HG03457 (cell line): ENCODE measurements around the gene GMPPB.
A peak's percentile ranks its signal among the peaks of the same experiment; 100 is the strongest.
"Not testable (repeated sequence)": the region's sequence is repeated elsewhere in the genome, so short reads cannot be mapped to it uniquely, and the experiment has no call there.

ENCODE experiments used
- ATAC-seq: cut with Tn5 transposase; IDR thresholded peaks from one replicate; pipeline ENCODE4 v1.9.1; 2021; ENCODE audit warnings: moderate number of reproducible peaks; ENCODE audit not compliant: unreplicated experiment

The GMPPB gene

DNA sequence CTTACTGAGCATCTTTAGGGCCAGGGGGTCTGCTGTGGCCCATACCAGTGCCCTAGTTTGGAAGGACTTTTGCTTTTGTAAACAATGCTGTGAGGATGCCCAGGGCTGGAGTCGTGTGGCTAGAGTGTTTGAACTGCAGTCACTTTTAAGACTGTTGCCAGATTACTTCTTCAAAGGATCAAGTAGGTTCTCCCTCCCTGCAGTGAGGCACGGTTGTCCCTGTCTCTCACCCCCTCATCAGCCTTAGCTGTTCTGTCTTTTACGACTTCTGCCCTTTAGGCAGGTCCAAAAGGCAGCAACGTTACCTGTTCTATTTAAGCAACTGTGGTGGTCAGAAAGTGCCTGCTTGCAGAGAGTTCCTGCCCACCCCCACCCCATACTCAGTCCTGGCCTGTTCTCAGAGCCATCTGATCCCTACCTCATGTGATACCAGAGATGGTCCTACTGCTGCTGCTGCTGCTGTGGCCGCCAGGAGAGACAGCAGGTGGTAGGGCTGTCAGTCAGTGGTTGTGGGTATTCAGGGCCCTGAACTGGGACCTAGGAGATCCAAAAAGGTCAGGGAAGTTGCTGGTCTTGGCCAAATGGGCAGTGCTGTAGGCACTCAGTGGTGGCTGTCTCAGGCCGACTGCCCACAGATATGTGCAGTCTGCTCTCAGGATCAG is 29.2 kb downstream of the GMPPB start:
- ATAC-seq, result not testable (repeated sequence)

DNA sequence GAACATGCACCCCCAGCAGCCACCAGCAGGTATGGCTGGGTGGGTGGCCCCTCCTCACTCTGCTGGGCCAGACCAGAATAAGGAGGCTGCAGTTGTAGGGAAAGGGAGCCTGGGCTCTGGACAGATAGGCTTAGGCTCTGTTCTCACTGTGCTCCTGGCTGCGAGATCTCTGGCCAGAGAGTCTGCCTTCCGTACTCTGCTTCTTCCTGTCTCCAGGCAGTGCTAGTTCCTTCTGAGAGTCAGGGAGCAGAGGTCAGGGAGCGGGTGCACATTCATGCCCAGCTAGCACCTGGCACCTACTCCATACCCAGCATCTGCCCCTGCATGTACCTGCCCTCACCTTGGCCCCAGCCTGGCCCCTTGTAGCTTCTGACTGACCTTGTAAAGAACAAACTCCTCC is 32.3 kb downstream of the GMPPB start:
- not testable (repeated sequence) for ATAC-seq

DNA sequence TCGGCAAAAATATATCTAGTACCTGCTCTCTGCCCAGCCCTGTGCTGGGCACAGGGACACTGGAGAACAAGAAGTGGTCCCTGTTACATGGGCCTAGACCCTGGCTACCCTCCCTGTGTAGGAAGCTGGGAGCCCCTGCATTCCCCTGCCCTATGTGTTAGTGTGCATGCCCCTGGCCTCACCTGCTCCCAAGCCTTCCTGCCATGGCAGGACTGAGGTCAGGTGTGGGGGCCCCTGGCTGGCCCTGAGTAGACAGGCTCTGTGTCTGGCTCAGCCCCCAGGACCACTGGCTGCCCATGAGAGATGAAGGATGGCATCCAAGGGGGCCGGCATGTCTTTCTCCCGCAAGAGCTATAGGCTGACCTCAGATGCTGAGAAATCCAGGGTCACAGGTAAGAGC is 32.9 kb downstream of the GMPPB start:
- ATAC-seq, result not testable (repeated sequence)

DNA sequence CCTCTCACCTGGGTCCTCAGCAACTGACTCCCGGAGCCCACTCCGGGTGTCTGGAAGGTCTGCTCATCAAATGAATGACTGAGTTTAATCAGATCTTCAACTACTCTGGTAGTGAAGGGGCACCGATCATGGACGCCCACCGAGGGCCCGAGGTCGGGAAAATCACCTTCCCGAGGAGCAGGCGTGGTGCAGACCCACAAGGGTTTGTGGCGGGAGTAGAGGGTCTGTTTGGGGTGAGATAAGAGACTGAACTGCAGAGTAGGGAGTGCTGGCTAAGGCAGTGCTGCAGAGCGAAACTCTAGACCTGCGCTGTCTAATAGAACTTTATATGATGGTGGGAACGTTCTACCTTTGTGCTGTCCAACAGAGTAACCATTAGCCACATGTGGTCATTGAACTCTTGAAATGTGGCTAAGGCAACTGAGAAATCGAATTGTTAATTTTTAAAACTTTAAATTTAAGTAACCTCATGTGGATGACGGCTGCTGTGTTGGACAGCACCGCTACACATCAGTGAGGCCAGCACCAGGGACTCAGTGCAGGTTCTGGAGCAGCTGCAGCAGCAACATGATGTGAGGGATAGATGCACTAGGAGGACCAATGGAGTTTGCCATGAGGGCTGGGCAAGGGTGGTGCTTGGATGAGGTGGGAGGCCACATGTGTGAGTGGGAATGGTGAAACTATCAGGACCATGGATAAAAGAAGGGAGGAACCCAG is 33.7 kb downstream of the GMPPB start:
- not testable (repeated sequence) for ATAC-seq

DNA sequence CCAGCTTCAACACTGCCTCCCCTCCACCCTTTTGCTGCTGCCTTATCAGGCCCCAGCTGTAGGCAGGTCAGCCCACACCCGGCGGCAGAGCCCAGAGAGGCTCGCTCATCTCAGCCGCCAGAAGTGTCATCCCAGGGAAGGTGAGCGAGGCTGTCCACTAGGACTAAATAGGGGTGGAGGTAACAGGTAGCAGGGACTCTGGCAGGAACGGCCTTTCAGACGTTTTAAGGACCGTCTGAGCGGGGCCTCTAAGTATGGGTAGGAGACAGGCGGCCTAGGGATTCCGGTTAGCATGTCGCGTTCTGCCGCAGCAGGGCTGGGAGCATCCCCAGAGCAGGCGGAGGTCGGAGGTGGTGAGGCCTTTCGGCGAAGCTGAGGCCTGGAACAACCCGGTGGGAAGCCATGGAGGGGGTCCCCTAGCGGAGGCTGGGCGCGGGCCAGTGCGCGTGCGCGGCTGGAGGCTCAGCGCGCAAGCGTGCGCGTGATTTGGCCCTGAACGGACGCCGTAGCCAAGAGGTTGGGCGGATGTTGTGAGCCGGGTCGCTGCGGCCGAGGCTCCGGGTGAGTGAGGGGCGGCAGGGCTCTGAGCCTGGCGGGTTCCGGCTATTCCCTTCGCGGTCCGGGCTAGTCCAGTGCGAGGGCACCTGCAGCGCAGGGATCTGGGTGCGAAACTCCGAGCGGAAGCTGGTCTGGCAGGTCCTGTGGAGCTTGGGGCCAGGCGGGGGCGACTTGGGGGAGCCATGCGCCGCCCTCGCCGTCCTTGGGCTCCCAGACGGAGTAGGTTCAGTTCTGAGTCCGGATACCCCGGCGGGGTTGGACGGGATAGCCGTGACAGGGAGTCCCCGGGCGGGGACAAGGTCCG is 34.5 kb downstream of the GMPPB start, which contains the start of the genes MST1 and RNF123:
TSS of gene MST1 (minus strand) at position 429 of the 862 bp plus-strand sequence. CDS start 783 bp downstream, outside the sequence.
TSS of gene RNF123 (plus strand) at position 512 of the 862 bp plus-strand sequence. CDS start 1,609 bp downstream, outside the sequence.
- peak; percentile 49 for ATAC-seq

DNA sequence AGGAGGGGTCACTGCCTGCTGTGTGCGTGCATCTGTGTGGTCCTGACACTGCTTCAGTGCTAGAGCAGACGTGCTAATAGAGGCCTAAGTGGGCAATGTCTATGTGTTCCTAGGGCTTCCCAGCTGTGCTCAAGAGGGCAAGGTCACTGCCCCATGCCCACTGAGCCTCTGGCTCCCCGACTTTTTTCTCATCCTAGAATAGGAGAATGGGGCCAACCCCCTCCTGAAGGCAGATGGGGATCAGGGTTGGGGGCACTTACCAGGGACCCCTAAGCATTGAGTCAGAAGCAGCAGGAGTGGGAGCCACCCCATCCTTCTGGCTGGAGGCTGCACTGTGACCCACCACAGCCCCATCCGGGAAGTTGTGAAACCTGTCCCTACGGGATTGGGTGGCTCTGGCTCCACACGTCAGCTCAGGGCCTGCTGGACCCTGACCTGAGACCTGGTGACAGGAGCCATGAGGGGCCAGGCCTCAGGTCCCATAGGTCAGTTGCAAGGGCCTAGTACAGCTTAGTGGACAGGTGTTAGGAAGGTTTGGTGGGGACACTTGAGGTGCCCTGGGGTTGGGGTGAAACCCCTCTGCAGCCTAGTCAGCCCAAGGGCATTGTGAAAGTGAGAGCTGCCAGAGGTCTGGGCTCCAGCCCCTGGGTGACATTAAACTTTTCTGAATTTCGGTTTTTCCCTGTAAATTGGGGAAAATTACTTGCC is 35.3 kb downstream of the GMPPB start:
- not testable (repeated sequence) for ATAC-seq

DNA sequence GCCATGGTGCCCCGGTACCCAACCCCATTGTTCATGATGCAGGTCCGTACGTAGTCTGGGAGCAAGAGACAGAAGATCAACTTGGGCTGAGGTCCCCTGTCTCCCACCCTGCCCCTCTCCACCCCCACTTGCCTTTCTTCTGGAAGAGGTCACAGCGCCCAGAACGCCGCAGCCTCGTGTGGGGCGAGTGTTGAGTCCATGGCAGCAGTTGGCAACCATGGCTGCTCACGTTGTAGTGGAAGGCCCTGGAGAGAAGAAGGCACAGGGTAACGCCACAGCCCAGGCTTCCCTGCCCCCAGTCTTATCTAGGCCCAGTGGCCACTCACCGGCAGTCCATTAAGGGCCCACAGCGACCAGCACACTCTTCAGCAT is 36.3 kb downstream of the GMPPB start:
- ATAC-seq, result not testable (repeated sequence)

DNA sequence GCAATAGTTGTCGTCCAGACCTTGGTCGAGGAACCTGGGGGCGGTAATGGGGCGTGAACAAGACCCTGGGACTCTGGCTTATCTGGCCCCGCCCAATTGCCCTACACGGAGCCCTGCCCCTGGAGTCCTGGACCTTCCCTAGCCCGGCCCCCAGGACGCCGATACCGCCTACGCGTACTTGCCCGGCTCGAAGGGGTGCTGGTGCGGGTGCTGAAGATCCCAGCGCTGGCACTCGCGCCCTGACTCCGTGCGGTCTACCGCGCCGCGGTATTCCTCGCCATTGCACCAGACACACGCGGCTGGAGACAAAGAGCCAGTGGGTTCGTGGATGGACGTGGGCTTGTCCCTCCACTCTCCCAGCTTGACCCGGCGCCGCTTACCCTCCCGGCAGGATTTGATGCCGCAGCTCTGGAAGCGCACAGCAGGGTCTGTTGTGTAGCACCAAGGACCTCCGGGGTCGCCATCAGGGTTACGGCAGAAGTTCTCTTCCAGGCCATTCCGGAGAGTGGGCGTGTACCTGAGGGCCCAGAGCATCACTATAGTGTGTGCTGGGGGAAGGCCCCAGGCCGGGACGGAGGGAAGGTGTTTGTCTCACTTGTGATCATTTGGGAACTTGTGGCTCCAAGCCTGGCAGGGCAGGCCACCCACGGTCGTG is 36.9 kb downstream of the GMPPB start:
- ATAC-seq, result not testable (repeated sequence)

DNA sequence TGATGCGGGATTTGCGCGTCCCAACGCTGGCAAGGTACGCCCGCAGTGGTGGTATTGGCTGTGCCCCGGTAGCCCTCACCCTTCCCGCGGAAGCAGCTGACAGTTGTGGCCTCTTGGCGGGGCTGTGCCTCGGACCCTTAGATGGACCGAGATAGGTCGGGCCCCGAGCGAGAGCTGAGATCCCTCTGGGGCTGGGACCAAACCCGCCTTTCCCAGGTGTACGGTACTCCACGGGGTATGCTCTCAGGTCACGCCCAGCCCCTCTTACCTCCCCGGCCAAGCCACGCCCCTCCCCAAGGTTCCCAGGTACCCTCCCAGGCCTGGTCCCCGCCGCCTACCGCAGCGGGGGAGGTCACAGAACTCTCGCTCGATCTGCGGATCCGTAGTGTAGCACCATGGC is 37.4 kb downstream of the GMPPB start:
- not testable (repeated sequence) for ATAC-seq

DNA sequence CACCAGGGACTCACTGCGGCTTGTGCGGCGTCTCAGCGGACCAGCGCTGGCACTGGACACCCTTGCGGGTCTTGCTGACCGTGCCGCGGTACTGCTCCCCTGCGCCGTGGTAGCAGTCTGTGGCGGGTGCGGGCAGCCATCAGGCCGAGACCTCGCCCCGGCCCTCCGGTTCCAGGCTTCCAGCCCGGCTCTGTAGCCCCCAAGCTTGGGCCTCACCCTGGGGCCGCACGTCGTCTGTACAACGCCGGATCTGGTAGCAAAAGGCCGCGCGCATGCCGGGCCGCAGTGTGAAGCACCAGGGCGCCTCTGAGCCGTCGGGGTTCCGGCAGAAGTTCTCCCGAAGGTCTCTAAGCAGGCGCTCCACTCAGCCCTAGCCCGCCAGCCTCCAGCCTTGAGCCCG is 37.9 kb downstream of the GMPPB start:
- not testable (repeated sequence) for ATAC-seq

DNA sequence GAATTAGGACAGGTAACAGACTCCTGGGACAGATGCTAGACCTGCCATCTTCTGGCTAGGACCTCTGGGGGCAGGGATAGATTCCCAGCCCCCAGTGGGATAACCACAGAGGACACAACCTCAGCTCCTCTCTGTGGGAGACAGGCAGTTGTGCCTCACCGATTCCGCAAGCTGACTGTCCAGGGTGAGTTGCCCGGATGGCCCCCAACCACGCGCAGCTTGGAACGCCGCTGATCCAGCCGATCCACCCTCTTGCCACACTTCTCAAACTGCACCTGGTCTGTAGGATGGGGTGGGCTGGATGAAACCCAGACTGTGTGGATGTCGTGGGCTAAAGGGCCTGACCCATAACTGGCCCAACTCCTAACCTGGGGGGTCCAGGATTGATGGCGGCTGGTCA is 38.6 kb downstream of the GMPPB start:
- ATAC-seq, result not testable (repeated sequence)

DNA sequence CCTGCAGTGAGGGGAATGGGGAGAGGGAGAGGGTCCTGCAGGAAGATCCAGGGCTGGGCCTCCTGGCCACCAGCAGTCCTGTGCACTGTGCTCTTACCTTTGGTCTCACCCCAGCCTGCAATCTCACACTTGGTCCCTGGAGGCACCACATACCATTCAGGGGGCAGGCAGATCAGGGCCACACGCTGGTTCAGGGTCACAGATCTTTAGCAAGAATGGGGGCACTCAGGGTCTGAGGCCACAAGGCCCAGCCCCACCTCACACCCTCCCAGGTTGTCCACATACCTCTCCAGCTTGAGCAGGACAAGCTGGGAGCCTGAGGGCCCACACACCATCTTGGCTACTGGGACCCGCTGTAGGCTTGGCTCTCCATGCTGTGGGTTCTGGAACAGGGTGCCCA is 39.3 kb downstream of the GMPPB start:
- not testable (repeated sequence) for ATAC-seq

DNA sequence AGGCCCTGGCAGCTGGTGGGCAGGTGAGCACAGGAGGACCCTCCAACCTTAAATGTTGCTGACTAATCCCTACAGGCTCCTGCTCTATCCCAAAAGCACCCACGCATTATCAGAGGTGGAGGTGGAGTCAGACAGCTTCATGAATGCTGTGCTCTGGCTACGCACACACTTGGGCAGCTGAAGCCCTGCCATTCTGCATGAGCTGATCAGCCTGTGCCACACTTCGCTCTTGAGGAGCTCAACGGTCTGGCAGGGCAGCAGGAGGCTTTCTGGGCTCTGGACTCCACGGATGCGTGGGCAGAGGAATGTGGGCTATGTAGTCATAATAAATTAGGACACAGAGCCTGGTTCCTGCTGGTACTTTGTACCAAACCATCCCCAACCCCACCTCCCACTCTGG is 40.6 kb downstream of the GMPPB start:
- ATAC-seq, result no peak

DNA sequence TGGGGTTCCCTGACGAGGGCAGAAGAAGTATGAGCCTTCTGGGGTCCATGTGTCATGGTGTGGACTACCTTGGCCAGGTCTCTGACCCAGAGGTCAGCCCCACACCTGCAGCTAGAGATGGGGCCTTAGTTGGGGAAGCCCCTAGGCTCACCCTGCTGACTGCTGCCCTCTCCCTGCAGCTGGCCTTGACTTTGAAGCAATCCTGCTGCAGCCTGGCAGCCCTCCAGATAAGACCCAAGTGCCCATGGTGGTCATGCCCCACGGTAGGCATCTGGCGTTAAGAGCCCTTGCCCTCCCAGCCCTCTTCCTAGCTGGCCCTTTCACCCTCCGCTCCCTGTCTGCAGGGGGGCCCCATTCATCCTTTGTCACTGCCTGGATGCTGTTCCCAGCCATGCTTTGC is 42.2 kb downstream of the GMPPB start:
- ATAC-seq, result no peak

DNA sequence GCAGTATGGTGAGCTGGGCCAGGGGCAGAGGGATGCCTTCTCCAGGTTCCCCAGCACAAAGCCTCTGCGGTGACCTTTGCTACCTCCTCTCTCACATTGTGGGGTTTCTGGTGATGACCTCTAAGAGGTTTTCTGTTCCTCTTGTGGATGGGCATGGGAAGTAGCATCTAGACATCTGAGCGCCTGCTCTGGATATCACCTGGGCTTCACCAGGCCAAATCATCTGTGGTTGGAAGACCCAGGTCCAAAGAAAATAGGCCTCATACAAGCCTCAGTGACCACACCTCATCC is 42.6 kb downstream of the GMPPB start:
- ATAC-seq, result no peak

DNA sequence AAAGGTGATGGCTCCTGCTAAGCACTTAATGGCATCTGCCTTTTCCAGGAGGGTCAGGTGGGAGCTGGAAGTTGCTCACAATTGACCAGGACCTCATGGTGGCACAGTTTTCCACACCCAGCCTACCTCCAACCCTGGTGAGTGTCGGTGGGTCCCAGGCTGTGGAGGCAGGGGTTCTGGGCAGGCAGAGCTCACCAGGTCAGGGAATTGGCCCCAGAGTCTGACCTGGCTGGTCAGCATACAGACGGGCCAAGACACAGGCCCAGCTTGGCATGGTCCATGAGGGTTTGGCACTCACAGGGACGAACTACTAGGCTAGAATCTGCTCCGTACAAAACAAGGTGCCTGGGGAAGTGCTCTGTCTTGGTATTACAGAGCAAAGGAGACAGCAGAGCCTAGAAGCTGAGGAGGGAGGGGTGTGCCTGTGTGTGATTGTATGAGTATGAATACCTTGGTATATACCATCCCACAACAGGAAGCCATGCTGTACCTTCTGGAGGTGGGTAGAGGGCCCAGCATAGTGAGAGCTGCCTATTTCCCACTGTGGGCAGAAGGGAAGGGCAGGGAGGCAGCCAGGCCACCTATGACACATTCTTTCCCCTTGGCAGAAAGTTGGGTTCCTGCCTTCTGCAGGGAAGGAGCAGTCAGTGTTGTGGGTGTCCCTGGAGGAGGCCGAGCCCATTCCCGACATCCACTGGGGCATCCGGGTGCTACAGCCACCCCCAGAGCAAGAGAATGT is 43.1 kb downstream of the GMPPB start:
- ATAC-seq, result no peak

DNA sequence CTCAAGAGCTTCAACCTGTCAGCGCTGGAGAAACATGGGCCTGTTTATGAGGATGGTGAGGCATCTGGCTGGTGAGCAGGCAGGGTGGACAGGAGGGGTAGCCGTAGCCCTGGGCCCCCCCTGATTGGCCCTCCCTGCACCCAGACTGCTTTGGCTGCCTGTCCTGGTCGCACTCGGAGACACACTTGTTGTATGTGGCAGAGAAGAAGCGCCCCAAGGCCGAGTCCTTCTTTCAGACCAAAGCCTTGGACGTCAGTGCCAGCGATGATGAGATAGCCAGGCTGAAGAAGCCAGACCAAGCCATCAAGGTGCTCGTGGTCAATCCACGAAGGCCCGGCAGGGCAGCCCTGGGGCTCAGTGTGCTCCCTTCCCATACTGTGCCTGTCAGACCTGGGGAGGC is 47.8 kb downstream of the GMPPB start:
- no peak for ATAC-seq

DNA sequence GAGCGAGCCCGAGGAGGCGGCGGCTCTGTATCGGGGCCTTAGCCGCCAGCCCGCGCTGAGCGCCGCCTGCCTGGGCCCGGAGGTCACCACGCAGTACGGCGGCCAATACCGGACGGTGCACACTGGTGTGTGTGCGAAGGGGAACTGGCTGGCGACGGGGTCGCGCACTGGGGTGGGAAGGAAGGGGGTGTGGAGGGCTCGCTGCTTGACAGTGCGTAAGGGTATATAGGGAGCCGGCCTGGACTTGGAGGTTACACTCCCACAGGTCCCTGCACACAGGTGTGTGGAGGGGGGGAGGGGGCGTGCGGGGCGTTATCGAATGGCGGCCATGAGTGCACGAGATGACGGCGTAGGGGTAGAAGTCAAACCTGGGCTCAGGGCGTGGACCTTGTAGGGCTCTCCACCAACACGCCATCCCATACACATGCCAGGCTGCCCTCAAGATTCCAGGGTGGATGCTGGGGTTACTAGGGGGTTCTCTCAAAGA is 49.2 kb downstream of the GMPPB start:
- peak; percentile 14 for ATAC-seq

DNA sequence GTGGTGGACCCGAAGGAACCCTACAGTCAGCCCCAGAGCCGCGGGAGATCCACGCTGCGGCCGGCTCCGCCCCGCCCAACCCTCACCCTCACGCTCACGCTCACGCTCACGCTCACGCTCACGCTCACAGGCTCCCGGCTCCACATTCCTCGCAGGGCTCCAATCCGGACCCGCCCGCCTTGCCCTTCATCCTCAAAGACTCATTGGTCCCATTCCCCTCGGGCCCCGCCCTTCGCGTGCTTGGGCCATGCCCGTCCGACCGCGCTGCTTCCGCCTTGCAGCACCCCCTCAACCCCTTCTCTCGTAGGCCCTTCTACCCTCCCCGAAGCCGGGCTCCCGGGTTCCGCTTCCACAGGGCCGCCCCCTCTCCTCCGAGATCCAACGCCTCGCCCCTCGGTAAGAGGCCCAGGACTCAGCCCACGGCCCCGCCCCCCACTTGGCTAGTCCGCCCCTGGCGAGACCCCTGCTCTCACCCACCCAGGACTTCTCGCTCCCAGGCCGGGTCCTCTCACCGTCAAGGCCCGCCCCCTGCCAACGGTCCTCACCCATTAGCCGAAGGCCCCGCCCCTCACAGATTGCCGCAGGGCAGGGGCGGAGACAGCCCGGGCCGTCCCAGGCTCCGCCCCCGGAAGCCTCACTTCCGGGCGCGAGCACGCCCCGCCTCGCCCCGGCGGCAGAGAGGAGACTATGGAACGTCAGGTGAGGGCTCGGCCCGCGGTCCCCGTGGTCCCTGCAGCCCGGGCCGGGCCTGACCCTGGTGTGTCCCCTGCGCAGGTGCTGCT is 49.8 kb downstream of the GMPPB start, which contains the start of gene APEH:
TSS of gene APEH (plus strand) at position 637 of the 782 bp plus-strand sequence. CDS start at position 688, 51 bp downstream.
- peak; percentile 53 for ATAC-seq
